ENCODE data around the gene RIC8A. TPM values are rescaled to one million over a fixed set of nuclear protein-coding genes. Genes with fewer than 3 reads are reported as not detected.
"Not testable (repeated sequence)": the region's sequence is repeated elsewhere in the genome, so short reads cannot be mapped to it uniquely, and the experiment has no call there.

Gene RIC8A
- total RNA-seq (2014; rRNA removed): 152 and 183 TPM in 2 replicates
- polyA plus RNA-seq (2012): 160 TPM

DNA sequence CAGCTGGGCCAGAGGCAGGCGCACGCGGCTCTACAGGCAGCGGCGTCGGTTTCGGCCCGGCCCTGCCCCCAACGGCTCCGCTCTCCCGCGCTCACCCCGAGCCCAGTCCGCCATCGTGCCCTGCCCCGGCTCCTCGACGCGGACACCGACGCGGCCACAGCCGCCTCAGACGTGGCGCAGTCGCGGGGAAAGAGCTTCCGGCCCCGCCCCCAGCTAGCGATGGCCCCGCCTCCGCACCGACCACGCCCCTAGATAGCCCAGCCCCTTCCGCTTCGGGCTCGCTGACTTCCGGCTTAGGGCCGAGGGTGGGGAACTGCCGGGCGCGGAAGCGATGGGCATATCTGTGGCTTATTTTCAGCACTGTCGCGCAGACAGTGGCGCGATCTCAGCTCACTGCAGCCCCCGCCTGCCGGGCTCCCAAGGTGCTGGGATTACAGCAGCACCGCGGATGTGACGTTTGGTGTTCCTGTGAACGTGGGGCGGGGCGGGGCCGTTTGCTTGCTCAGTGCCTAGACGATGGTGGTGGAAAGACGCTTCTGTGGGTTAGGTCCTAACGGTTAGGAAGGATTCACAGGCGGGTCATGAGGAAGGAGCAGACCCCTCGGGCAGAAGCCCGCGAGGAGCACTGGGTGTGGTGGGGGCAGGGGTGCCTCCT is at the start of gene RIC8A, which contains the start of gene BET1L:
Gene RIC8A, plus strand, starts transcription at position 501 of the 655 bp plus-strand sequence. CDS start 1,147 bp downstream, outside the sequence.
Gene BET1L, minus strand, starts transcription at position 192 of the 655 bp plus-strand sequence. Its CDS starts 78 bp downstream, at position 114.
- DNase-seq (ENCODE audit: low read depth): peak; percentile 98

DNA sequence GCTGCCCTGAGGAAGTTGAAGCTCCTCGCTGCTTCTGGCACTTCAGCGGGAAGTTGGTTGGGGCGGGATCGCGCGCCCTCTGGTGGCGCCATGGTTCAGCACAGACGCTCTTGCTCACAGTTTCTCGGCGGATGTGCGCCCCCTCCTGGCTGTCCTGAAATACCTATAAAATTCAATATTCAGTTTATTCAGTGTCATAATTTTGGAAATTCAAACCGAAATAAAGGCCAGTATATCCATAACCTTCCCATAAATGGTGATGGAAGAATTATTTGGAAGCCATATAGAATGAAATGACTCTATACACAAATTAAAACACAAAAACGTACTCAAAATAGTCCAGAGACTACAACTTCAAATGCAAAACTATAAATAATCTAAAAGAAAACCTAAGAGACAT is 27.3 kb upstream of the RIC8A start:
- DNase-seq (ENCODE audit: low read depth): not testable (repeated sequence)

DNA sequence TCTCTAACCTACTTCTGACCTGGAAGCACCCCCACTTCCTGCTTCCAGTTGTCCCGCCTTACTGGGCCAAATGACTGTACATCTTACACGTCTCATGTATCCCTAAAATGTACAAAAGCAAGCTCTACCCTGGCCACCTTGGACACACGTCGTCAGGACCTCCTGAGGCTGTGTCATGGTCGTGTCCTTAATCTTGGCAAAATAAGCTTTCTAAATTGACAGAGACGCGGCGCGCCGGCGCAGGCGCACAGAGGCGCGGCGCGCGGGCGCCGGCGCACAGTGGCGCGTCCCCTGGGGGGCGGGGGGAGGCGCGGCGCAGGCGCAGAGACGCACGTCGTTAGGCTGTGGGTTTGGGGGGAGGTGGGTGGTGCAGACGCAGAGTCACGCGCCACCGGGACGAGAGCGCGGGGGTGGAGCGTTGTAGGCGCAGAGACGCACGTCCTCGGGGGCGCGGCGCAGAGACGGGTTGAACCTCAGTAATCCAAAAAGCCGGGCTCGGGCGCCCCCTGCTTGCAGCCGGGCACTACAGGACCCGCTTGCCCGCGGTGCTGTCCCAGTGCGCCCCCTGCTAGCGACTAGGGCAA is 18.2 kb upstream of the RIC8A start:
- not testable (repeated sequence) for DNase-seq (ENCODE audit: low read depth)

DNA sequence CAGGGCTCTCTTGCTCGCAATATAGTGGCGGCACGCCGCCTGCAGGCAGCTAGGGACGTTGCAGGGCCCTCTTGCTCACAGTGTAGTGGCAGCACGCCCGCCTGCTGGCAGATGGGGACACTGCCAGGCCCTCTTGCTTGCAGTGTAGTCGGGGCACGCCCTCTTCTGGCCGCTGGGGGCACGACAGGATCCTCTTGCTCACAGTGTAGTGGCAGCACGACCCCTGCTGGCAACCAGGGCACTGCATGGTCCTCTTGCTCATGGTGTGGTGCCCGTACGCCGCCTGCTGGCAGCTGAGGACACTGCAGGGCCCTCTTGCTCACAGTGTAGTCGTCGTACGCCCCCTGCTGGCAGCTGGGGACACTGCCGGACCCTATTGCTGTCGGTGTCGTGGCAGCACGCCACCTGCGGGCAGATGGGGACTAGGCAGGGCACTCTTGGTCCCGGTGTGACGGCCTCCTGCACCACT is 17.6 kb upstream of the RIC8A start:
- not testable (repeated sequence) for DNase-seq (ENCODE audit: low read depth)

DNA sequence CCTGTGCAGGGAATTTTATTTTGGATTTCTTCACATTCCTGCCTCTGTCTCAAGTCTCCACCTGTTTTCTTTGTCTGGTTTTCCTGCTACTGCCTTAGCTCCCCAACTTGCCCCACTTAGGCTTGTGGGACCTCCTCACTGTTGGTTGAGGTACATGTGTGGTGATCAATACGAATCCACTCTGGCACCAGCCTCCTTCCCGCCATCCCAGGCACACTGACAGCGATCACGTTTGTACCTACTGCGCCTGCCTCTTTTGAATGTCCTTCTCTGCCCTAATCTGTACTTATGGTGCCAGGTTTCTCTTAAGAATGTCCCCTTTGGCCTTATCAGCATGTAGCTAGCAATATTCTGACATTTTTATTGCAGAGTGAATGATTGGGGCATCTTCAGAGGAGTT is 17.0 kb upstream of the RIC8A start:
- DNase-seq (ENCODE audit: low read depth): not testable (repeated sequence)

DNA sequence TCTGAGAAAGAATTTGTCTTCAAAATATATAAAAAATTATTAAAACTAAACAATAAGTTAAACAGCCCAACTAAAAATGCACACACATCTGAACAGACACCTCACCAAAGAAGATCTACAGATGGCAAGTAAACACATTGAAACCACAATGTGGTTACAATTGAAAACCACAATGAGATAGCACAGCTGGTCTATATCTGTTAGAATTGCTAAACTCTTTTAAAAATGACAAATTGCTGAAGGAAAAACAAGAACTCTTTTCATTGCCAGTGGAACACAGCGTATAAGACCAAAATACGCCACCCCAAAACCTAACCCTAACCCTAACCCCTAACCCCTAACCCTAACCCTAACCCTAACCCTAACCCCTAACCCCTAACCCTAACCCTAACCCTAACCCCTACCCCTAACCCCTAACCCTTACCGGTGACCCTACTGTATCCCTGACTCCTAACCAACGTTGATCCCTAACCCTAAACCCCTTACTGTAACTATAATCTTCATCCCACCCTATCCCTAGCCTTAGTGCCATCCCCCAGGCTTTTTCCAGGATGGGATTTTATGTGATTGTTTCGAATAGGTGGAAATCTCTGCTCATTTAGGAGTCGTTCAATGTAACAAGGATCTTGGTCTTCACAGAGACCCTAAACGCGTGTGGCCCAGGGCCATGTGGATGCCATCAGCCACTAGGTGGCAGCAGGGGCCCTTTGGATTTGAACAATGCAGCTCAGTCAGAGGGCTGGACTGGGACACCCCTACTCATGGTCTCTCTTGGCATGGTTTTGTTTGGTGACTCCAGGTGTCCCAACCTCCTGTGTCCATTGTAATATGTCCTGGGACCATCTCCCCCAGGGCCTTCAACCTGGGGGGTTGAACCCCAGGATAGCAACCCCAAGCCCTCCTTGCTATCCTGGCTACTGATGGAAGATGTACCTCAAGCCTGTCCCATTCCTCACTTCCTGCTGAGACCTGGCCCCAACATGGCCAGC is 15.7 kb upstream of the RIC8A start:
- DNase-seq (ENCODE audit: low read depth): not testable (repeated sequence)

DNA sequence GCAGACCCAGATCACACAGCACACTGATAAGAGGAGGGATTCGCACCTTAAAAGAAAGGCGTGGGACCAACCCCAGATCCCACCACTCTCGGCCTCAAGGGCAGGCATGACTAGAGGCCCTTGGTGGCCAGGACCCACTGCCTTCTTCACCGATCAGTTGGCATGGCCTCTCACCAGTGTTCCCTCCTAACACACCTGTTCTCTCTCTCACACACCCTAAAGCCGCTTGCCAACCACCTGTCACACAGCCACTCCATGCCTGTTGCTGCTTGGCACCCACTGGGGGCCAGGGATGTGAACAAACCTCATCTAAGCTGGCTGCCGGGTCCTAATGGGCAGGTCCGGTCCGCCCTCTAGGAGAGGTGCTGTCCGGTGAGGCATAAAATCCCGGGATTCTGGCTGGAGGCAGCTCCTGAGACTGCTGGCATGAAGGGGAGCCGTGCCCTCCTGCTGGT is 14.8 kb upstream of the RIC8A start, which contains the start of gene SCGB1C1:
Gene SCGB1C1, plus strand, starts transcription at position 405 of the 455 bp plus-strand sequence. Its CDS starts 22 bp downstream, at position 427.
- not testable (repeated sequence) for DNase-seq (ENCODE audit: low read depth)

DNA sequence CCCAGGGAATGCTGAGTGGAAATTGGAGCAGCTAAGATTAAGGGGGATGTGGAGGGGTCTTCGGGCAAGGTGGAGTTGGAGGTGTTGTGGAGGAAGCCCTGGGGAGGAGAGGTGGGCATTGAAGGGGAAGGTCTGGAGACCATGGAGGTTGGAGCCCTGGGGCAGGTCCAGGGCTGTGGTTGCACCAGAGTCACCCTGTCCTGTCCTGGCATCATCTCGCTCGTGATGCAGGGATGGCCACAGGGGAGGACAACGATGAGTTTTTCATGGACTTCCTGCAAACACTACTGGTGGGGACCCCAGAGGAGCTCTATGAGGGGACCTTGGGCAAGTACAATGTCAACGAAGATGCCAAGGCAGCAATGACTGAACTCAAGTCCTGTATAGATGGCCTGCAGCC is 14.0 kb upstream of the RIC8A start:
- not testable (repeated sequence) for DNase-seq (ENCODE audit: low read depth)

DNA sequence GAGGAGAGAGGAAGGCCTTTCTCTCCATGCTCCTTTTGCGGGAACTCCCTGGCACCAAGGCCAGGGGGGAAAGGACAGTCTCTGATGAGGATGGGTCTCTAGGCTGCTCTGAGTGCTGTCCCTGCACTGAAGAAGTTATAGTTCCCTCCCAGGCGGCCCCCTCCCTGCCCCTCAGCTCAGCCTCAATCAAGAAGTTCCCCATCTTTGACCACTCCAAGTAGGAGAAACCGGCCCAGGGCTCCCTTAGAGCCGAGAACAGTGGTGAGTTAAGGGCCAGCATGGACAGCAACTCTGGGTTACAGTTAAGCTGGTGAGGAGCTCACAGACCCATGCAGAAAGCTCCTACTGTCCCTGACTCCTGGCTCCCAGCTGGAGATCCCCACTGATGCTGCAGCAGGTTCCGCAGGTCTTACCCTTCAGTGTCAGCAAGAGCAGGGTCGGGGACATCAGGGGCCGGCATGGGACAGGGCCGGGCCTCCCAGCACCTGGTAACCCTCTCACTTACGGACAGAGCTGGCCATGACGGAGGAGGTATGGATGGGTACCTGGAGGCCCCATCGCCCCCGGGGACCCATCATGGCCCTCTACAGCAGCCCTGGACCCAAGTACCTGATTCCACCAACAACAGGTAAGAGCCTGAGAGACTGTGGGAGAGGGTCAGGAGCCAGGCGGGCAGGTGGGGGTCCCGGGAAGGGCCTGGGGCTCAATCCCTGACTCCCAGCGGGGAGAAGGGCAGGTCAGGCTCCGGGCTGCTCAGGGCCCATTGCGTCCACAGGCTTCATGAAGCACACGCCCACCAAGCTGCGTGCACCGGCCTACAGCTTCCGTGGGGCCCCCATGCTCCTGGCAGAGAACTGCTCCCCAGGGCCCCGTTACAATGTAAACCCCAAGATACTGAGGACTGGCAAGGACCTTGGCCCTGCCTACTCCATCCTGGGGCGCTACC is 10.4 kb upstream of the RIC8A start:
- no peak for DNase-seq (ENCODE audit: low read depth)

DNA sequence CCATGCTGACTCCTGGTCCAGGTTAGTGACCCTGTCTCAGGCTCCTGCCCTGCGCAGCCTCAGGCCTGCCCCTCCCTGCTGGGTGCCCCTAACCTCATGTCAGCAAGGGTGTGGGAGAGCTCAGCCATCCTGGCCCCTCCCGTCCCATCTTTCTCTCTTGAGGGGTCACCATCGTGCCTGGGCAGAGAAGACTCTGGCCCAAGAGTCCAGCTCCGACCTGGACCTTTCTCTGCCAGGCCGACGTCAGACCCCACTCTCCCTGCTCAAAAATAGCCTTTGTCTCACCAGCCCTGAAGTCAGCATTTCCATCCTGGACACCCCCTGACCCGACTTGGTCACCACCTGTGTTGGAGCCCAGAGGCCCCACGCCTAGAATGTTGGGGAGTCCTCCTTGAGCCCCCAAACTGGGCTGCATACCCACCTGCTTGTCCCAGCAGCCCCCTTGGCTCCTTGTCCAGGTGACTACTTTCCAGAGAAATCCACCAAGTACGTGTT is 9.7 kb upstream of the RIC8A start:
- no peak for DNase-seq (ENCODE audit: low read depth)

DNA sequence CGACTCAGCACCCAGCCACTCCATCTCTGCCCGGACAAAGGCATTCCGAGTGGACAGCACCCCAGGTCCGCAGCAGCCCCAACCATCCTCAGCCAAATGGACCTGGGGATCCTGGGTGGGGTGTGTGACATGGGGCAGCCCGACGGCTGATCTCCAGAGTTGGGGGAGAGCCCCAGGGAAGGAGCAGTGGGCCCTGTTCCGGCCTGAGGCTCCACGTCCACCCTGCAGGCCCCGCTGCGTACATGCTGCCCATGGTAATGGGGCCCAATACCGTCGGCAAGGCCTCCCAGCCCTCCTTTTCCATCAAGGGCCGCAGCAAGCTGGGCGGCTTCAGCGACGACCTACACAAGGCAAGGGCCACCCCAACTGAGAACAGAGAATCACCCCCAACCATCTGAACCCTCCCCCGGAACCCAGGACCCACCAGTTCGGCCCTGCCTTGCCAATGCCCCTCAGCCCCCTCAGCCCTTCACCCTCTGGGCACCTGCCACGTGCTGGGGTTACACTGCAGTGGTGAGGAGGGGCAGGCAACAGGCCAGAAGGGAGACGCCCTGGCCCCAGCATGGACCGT is 9.2 kb upstream of the RIC8A start:
- DNase-seq (ENCODE audit: low read depth): no peak

DNA sequence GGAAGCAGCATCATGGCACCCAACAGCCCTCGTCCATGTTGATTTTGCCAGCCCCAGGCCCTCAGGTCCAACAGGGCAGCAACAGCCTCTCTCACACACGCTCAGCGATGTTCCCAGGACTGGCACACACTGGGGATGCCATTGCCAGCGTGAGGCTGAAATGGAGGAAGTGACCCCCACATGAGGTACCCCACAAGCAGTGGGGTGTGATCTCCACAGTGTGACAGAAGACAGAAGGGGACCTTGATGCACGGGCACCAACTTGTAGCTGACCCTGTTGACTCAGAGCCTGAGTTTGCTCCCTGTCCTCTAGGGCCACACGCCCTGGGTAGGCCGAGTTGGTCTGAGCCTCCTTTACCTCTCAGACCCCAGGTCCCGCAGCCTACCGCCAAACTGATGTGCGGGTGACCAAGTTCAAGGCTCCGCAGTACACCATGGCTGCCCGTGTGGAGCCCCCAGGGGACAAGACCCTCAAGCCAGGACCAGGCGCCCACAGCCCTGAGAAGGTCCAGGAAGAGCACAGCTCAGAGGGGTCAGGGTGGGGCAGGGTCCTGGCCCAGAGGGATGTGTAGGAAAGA is 8.4 kb upstream of the RIC8A start:
- DNase-seq (ENCODE audit: low read depth): no peak

DNA sequence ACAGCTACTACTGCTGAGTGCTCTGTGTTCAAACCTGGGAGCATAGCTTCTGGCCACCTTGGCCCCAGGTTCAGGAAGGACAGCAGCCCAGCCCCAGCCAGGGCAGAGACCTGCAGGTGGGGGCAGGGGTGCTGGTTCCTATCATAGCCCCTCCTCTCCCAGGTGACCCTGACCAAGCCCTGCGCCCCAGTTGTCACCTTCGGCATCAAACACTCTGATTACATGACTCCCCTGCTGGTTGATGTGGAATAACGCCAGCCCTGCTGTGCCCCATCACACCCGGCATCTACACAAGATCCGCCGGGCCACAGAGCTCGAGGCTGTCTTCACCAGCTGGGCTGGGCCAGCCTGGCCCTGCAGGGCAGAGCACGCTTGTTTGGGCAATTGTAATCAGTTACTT is 7.7 kb upstream of the RIC8A start:
- DNase-seq (ENCODE audit: low read depth): no peak

DNA sequence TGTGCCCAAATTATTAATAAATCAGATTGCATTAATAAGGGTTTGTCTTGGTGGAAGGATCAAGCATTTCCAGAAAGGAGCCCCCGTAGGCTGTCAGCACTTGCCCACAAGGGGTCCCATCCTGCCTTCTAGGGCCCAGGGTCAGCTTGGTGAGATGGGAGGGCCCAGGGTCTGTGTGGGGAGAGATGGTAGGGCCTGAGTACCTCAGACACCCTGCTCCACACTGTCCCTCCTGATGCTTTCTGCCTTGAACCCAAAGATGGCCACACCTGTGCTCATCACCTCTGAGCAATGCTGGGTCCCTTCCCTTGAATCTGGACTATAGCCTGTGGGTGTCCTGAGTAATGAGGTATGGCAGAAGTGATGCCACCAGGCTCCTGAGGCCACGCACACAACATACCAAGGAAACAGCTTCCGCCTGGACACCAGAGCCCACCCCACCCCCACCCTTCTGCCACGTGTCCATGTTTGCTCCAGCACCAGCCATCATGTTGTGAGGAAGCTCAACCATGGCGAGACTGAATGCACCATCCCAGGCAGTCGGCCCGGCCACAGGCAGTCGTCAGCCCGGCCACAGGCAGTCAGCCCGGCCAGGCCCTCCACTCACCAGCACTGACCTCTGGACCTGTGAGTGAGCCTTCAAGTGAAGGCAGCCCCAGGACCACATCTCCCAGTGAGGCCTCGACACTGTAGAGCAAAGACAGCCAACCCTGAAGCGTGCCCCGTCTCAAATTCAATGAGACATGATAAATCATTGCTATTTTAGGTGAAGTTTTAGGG is 7.1 kb upstream of the RIC8A start:
- no peak for DNase-seq (ENCODE audit: low read depth)

DNA sequence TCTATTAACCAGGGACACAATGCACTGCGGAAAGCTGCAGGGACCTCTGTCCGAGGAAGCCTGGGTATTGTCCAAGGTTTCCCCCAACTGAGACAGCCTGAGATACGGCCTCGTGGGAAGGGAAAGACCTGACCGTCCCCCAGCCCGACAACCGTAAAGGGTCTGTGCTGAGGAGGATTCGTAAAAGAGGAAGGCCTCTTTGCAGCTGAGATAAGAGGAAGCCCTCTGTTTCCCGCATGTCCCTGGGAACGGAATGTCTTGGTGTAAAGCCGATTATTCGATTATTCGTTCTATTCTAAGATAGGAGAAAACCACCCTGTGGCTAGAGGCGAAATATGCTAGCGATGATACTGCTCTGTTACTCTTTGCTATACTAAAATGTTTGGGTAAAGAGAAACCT is 5.5 kb upstream of the RIC8A start:
- DNase-seq (ENCODE audit: low read depth): no peak

DNA sequence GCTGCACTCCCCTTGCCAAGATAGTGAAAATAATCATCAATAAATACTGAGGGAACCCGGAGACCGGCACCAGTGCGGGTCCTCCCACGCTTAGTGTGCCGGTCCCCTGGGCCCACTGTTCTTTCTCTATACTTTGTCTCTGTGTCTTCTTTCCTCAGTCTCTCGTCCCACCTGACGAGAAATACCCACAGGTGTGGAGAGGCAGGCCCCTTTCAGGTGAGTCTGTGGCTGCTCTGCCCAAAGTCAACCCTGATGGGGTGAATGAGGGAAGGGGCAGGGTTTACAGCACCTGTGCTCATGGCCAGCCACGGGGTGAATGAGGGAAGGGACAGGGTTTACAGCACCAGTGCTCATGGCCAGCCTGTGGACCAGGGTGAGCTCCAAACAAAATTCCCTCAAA is 5.0 kb upstream of the RIC8A start:
- DNase-seq (ENCODE audit: low read depth): no peak

DNA sequence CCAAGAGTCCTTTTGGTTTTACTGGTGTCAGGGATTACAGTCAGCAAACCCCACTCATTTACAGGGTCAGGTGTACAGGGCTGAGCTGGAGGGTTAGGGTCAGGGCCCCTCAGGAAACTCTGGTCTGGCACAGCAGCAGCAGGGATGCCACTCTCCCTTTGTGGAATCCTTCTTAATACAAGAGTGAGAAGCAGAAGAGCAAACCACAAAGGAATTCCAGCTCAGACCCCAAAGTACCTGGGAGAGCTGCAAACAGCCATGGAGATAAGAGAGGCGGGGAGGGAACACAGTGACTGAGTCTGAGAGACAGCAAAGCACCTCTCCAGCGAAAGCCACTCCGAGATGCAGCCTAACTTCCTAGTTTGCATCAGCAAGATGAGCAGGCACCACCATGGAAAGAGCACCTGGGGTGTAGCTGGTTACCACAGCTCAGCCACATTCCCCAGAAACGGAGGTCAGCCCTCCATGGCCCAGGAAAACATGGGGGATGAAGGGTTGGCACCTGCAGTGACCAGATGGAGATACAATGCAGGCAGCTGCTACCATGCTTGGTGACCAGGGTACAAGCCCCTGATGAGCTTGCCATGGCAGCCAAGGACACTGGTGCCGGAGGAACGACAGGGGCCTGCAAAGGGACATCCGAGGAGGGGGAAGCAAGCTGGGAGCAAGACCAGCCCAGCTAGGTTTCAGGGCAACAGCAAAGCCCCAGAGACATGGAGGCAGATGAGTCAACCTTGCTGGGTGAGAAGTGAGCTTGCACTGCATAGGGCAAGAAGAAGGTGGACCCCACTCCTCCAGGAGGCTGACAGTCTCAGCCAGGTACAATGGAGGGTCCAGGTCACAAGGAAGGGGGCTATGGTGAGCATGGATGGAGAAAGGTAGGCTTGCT is 4.2 kb upstream of the RIC8A start:
- DNase-seq (ENCODE audit: low read depth): no peak

All from LHCN-M2 (cell line).